GM12878 (cell line): ENCODE results near the gene CLIP2. TPM values are rescaled to one million over a fixed set of nuclear protein-coding genes. Genes with fewer than 3 reads are reported as not detected.

Experiments
- ATAC-seq: fragments of 200-7000 bp; cut with Tn5 transposase; 3 replicates; pipeline ENCODE4 v1.9.1; 2020; ENCODE audit warnings: mild to moderate bottlenecking, moderate library complexity
- BruUV-seq: library from RNA; stranded (reverse); fragments of 400-500 nt; replicated peaks from 2 replicates; lab custom pipeline; 2021; lab: Mats Ljungman, UMichigan
- CTCF ChIA-PET: fragments of 300-600 bp; sonication (Branson Sonifier 250); formaldehyde crosslinking; extraction: SDS; loops from one replicate; lab custom pipeline; 2021; ENCODE audit warnings: inconsistent platforms; lab: Yijun Ruan, JAX
- POLR2A ChIA-PET: fragments of 350-600 bp; formaldehyde crosslinking; extraction: SDS; loops from one replicate; lab custom pipeline; 2021; ENCODE audit warnings: inconsistent platforms; lab: Charles Lee
- RAD21 ChIA-PET: fragments of 300-600 bp; sonication (Branson Sonifier 250); formaldehyde crosslinking; loops from one replicate; lab custom pipeline; 2023; ENCODE audit warnings: antibody characterized with exemption; ENCODE audit not compliant: unreplicated experiment; lab: Charles Lee
- SMC1A ChIA-PET: fragments of 300-600 bp; sonication (Branson Sonifier 250); formaldehyde crosslinking; loops from one replicate; lab custom pipeline; 2023; ENCODE audit not compliant: unreplicated experiment, uncharacterized antibody; lab: Charles Lee
- DNase-seq: peaks from one replicate; pipeline ENCODE4 v3.0.0-alpha.2; 2011; ENCODE audit warnings: low read depth, low spot score
- FAIRE-seq: peaks from 3 replicates; lab custom pipeline; 2011; peaks lifted over from hg19 to GRCh38; lab: Jason Lieb, UNC
- H2AFZ ChIP-seq: 2 replicates; pipeline ENCODE4 v1.6.0; 2011; ENCODE audit warnings: low read depth, low read length, control low read depth; ENCODE audit not compliant: control insufficient read depth
- H3K27ac ChIP-seq: 2 replicates; pipeline ENCODE4 v1.5.1; 2011; ENCODE audit warnings: control low read depth; ENCODE audit not compliant: control insufficient read depth, insufficient read depth
- H3K27me3 ChIP-seq, 2 experiments: replicated peaks in 1 of 2; 2 replicates each; pipeline versions ENCODE4 v1.6.0 to v1.6.1; 2011; ENCODE audit warnings: low read length in 1 of 2; ENCODE audit not compliant: control insufficient read depth in 2 of 2, insufficient read depth in 2 of 2
- H3K36me3 ChIP-seq, 2 experiments: 2 replicates each; pipeline ENCODE4 v1.5.1; 2011; ENCODE audit warnings: low read length in 1 of 2; ENCODE audit not compliant: control insufficient read depth in 2 of 2, insufficient read depth in 2 of 2
- H3K4me1 ChIP-seq: 2 replicates; pipeline ENCODE4 v1.6.1; 2011; ENCODE audit warnings: mild to moderate bottlenecking, low read length, moderate library complexity, mixed read lengths; ENCODE audit not compliant: control insufficient read depth, insufficient read depth
- H3K4me2 ChIP-seq: 2 replicates; pipeline ENCODE4 v1.6.0; 2011; ENCODE audit warnings: control low read depth; ENCODE audit not compliant: control insufficient read depth, insufficient read depth
- H3K4me3 ChIP-seq: fragments of 200-600 bp; sonication (generic); 2 replicates; pipeline ENCODE4 v1.5.1; 2016
- H3K79me2 ChIP-seq: 2 replicates; pipeline ENCODE4 v1.6.0; 2011; ENCODE audit warnings: low read length; ENCODE audit not compliant: control insufficient read depth, insufficient read depth
- H3K9ac ChIP-seq: 2 replicates; pipeline ENCODE4 v1.8.0; 2011; ENCODE audit warnings: low read length, control low read depth, mixed read lengths; ENCODE audit not compliant: control insufficient read depth, insufficient read depth
- H3K9me3 ChIP-seq: replicated peaks from 3 replicates; pipeline ENCODE4 v1.5.1; 2011; ENCODE audit warnings: mild to moderate bottlenecking, low read length; ENCODE audit not compliant: control insufficient read depth, insufficient read depth
- H4K20me1 ChIP-seq: 2 replicates; pipeline ENCODE4 v1.6.0; 2011; ENCODE audit not compliant: control insufficient read depth, insufficient read depth
- IRF5 ChIP-seq: fragments of 450-650 bp; IDR thresholded peaks from 2 replicates; pipeline ENCODE4 v1.6.1; 2017; ENCODE audit warnings: borderline replicate concordance
- KAT2A ChIP-seq: conservative IDR thresholded peaks from 2 replicates; pipeline ENCODE4 v1.6.1; 2011; ENCODE audit warnings: low read depth, low read length; ENCODE audit not compliant: control insufficient read depth
- MLLT1 ChIP-seq: fragments of 450-650 bp; IDR thresholded peaks from 2 replicates; pipeline ENCODE4 v1.6.1; 2016; ENCODE audit warnings: mild to moderate bottlenecking
- NBN ChIP-seq: fragments of 450-650 bp; IDR thresholded peaks from 2 replicates; pipeline ENCODE4 v1.6.1; 2016
- REST ChIP-seq: IDR thresholded peaks from 2 replicates; pipeline ENCODE4 v1.6.1; 2012; ENCODE audit warnings: mild to moderate bottlenecking, low read depth, low read length
- TCF3 ChIP-seq: IDR thresholded peaks from 2 replicates; pipeline ENCODE4 v1.6.1; 2012; ENCODE audit warnings: low read depth, mild to moderate bottlenecking, low read length, borderline replicate concordance; ENCODE audit not compliant: insufficient read depth
- ZNF687 ChIP-seq: fragments of 450-650 bp; IDR thresholded peaks from 2 replicates; pipeline ENCODE4 v1.6.1; 2017; ENCODE audit warnings: mild to moderate bottlenecking, moderate library complexity
- WGBS: methylation state at CpG from one replicate; pipeline ENCODE4 v1.1.6; 2016; ENCODE audit warnings: low lambda C conversion rate; ENCODE audit not compliant: insufficient replicate concordance, insufficient coverage; ENCODE audit errors: missing lambda C conversion rate; 5-methylcytosine and 5-hydroxymethylcytosine counted together
- in situ Hi-C: fragments of 300-500 bp; cut with MboI; formaldehyde crosslinking; loops from 9 replicates; pipeline ENCODE4 v1.14.3; 2018; ENCODE audit warnings: mixed read lengths
- intact Hi-C: fragments of 100-400 bp; cut with micrococcal nuclease; formaldehyde crosslinking; loops from one replicate; pipeline ENCODE4 v1.14.2; 2022; ENCODE audit not compliant: unreplicated experiment
- polyA plus RNA-seq, 11 experiments: library from polyadenylated mRNA; depleted of rRNA in 4 of 11; unstranded in 6 of 11; stranded (reverse) in 5 of 11; fragments of >200 nt; fragmentation: Nextera tagmentation in 4 of 11; fragmentation: Illumina TruSeq in 1 of 11; extraction: Ambion mirVana in 4 of 11; extraction: Trizol in 1 of 11; gene quantifications; 1 replicate in 1 of 11; 2 replicates in 10 of 11; pipeline versions ENCODE4 v1.2.1 to v1.2.3, GENCODE V29; 2011 to 2016; ENCODE audit warnings: inconsistent platforms in 2 of 11, missing spikeins in 2 of 11, low read depth in 1 of 11
- total RNA-seq, 4 experiments: library from RNA; depleted of rRNA in 3 of 4; stranded (reverse); fragments of >200 nt in 3 of 4; fragmentation: Illumina TruSeq in 1 of 4; extraction: Trizol in 1 of 4; gene quantifications; 2 replicates each; pipeline versions ENCODE4 v1.2.1 to v1.2.3, GENCODE V29; 2013 to 2021

The CLIP2 gene
- total and polyA plus RNA-seq, 10 of the 15 experiments (the other 5 are each of a cell fraction or from before 2014, with no cell fraction given): 0.26 to 56.3 (median 21.0) TPM

GRCh38 chr7:74262639-74263398 lies 26.4 kb upstream of the CLIP2 start:
- ChIA-PET RAD21 (interaction anchor here (10.0 kb wide), 1 partner anchor 25 kb away, joined by 169 read pairs; the partner anchor contains the start of gene CLIP2), SMC1A (interaction anchor here (1.4 kb wide), 1 partner anchor 32 kb away, joined by 3 read pairs; no protein-coding TSS in a partner anchor), POLR2A (interaction anchor here (1.1 to 1.7 kb wide), 2 partner anchors 27 to 50 kb away, joined by 4 to 5 read pairs; partner anchors contain the start of gene CLIP2), CTCF (no interaction called here)
- Histone ChIP-seq H3K27me3 (no peaks in the 10 kb centered on the region), H3K79me2 (no peaks in the 10 kb centered on the region), H3K4me3 (no peak overlapping the region), H3K36me3 (no peaks in the 10 kb centered on the region), H3K9ac (no peak overlapping the region), H3K4me1 (peaks cover 30% of the 10 kb centered on the region), H4K20me1 (no peaks in the 10 kb centered on the region), H3K9me3 (no peaks in the 10 kb centered on the region), H3K4me2 (no peak overlapping the region), H3K27ac (no peak overlapping the region), H2AFZ (no peak overlapping the region)
- 39% methylated on average over 20 of the region's 20 CpGs for WGBS
- ATAC-seq (no peak), DNase-seq (no peak), FAIRE-seq (no peak)
- in situ Hi-C loops (no loop called here), intact Hi-C loops (no loop called here)
- BruUV-seq: no TSS peak
- TF ChIP-seq ZNF687 (no peak), IRF5 (no peak), MLLT1 (no peak), NBN (no peak), REST (no peak), KAT2A (no peak), TCF3 (no peak)
